IPS-20b (cell line): ENCODE results near the gene VPS13A.
"Not testable (repeated sequence)": the region's sequence is repeated elsewhere in the genome, so short reads cannot be mapped to it uniquely, and the experiment has no call there.

ENCODE experiments used
- H3K27ac ChIP-seq: one replicate; pipeline ENCODE4 v1.5.1; 2013; ENCODE audit warnings: low read length
- H3K27me3 ChIP-seq: 2 replicates; pipeline ENCODE4 v1.6.1; 2013; ENCODE audit warnings: mild to moderate bottlenecking, low read length, inconsistent platforms; ENCODE audit not compliant: insufficient read depth
- H3K36me3 ChIP-seq: 2 replicates; pipeline ENCODE4 v1.6.1; 2013; ENCODE audit warnings: low read depth, mild to moderate bottlenecking, inconsistent platforms, low read length, moderate library complexity; ENCODE audit not compliant: insufficient read depth
- H3K4me1 ChIP-seq: 2 replicates; pipeline ENCODE4 v1.6.1; 2013; ENCODE audit warnings: mild to moderate bottlenecking, control low read depth, inconsistent platforms, low read length, moderate library complexity; ENCODE audit not compliant: insufficient read depth
- H3K4me3 ChIP-seq: 2 replicates; pipeline ENCODE4 v1.5.1; 2013; ENCODE audit warnings: mild to moderate bottlenecking, low read length, inconsistent platforms
- H3K9ac ChIP-seq: 2 replicates; pipeline ENCODE4 v1.6.1; 2013; ENCODE audit warnings: low read depth, mild to moderate bottlenecking, inconsistent platforms, low read length, moderate library complexity
- H3K9me3 ChIP-seq: 2 replicates; pipeline ENCODE4 v1.6.1; 2013; ENCODE audit warnings: mild to moderate bottlenecking, low read depth, low read length, inconsistent platforms; ENCODE audit not compliant: insufficient read depth

Gene VPS13A

GRCh38 chr9:77399964-77400363, 222.6 kb downstream of the VPS13A start:
- H3K36me3 ChIP-seq = no peaks in the 10 kb centered on the region
- H3K27me3 ChIP-seq = no peaks in the 10 kb centered on the region
- H3K9ac ChIP-seq = no peak overlapping the region
- no peak overlapping the region for H3K4me3 ChIP-seq
- no peaks in the 10 kb centered on the region for H3K9me3 ChIP-seq
- no peaks in the 10 kb centered on the region for H3K4me1 ChIP-seq
- H3K27ac ChIP-seq = no peak overlapping the region

GRCh38 chr9:77402286-77402685, 225.0 kb downstream of the VPS13A start:
- H3K4me3 ChIP-seq = no peak overlapping the region

GRCh38 chr9:77403239-77403638, 225.9 kb downstream of the VPS13A start:
- Histone ChIP-seq H3K27ac (no peak overlapping the region), H3K4me1 (no peaks in the 10 kb centered on the region), H3K4me3 (no peak overlapping the region), H3K9ac (no peak overlapping the region), H3K9me3 (peaks cover 15% of the 10 kb centered on the region), H3K27me3 (no peaks in the 10 kb centered on the region), H3K36me3 (peaks cover 25% of the 10 kb centered on the region)

More at GRCh38 chr9:77402286-77402685, 225.0 kb downstream of the VPS13A start:
- Histone ChIP-seq H3K36me3 (peaks cover 17% of the 10 kb centered on the region), H3K4me1 (no peaks in the 10 kb centered on the region), H3K9ac (no peak overlapping the region), H3K9me3 (peaks cover 5% of the 10 kb centered on the region; the same call in 1 of the 2 replicates), H3K27ac (no peak overlapping the region), H3K27me3 (no peaks in the 10 kb centered on the region)

GRCh38 chr9:77408521-77408920, 231.2 kb downstream of the VPS13A start:
- peaks cover 27% of the 10 kb centered on the region for H3K36me3 ChIP-seq
- H3K27me3 ChIP-seq, H3K4me3 ChIP-seq, H3K9ac ChIP-seq, H3K4me1 ChIP-seq, H3K27ac ChIP-seq: not testable (repeated sequence)
- peaks cover 19% of the 10 kb centered on the region for H3K9me3 ChIP-seq

GRCh38 chr9:77417566-77417965, 240.2 kb downstream of the VPS13A start:
- Histone ChIP-seq H3K4me3 (no peak overlapping the region), H3K27me3 (no peaks in the 10 kb centered on the region), H3K4me1 (no peaks in the 10 kb centered on the region), H3K36me3 (peaks cover 6% of the 10 kb centered on the region; the same call in 1 of the 2 replicates), H3K27ac (no peak overlapping the region), H3K9me3 (no peaks in the 10 kb centered on the region), H3K9ac (no peak overlapping the region)

GRCh38 chr9:77418226-77418625, 240.9 kb downstream of the VPS13A start:
- Histone ChIP-seq H3K36me3 (peaks cover 6% of the 10 kb centered on the region; the same call in 1 of the 2 replicates), H3K9ac (no peak overlapping the region), H3K9me3 (no peaks in the 10 kb centered on the region), H3K27ac (no peak overlapping the region), H3K27me3 (no peaks in the 10 kb centered on the region), H3K4me3 (no peak overlapping the region), H3K4me1 (no peaks in the 10 kb centered on the region)

DNA sequence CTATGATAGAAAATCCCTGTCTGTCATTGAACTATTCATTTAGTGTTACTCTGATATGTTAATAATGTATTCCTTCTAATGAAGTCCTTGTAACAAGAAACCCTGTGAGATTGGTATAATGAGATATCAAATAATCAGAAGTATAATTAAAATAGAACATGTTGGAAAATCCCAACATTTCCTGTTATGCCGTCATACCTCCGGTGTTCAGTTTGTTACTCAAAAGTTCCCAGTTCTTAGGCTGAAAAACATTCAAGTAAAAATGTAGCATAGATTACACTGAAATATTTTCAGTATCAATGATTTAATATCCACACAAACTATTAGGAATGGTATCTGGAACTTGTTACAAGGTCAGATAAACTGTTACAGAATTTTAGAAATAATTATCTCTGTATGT, 243.3 kb downstream of the VPS13A start:
- Histone ChIP-seq H3K9me3 (no peaks in the 10 kb centered on the region), H3K4me3 (no peak overlapping the region), H3K27ac (no peak overlapping the region), H3K4me1 (no peaks in the 10 kb centered on the region), H3K27me3 (no peaks in the 10 kb centered on the region), H3K36me3 (peaks cover 4% of the 10 kb centered on the region; the same call in 1 of the 2 replicates), H3K9ac (no peak overlapping the region)

DNA sequence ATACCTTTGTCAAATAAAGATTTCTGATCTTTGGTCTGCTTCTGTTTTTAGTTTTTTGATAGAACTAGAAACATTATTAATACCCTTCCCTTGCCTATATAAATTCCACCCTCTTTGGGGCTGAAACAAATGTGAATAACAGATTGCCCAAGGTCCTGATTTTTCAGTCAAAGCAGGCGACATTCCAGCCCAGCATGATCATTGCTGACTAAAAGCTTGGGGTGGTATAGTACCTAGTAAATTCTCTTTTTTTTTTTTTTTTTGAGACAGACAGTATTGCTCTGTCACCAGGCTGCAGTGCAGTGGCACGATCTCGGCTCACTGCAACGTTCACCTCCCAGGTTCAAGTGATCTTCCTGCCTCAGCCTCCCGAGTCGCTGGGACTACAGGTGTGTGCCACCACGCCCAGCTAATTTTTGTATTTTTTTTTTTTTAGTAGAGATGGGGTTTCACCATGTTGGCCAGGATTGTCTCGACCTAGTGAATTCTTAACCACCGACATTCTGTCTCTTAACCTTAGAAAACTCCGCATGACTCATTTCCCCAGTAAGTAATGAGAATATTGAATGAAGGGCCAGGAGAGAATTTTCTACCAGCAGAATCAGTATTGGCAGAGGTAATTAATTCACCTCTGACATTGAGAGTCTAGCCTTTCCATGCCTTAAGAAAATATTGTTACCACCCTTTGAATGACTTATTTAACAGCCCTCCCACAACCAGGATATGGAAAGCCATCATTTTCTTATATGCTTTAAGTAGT, 244.4 kb downstream of the VPS13A start:
- Histone ChIP-seq H3K27ac (no peak overlapping the region), H3K36me3 (no peaks in the 10 kb centered on the region)

DNA sequence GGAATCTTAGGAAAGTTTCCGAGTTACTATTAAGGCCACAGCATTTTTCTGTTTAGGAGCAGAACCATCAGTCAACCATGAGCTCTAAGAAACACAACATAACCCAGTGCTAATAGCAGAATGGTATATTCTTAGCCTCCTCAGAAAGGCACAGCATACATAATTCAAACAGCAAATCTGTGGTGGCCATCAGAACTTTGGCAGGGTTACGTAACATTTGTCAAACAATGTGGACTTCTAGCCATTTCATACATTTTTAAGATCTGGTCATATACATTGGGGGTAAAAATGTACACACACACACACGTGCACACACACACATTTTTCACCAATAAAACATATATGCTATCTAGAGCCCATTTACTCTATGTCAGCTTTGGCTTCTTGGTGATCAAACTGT, 245.6 kb downstream of the VPS13A start:
- H3K4me3 ChIP-seq = no peak overlapping the region
- H3K27ac ChIP-seq = no peak overlapping the region
- H3K4me1 ChIP-seq = no peaks in the 10 kb centered on the region
- no peaks in the 10 kb centered on the region for H3K9me3 ChIP-seq
- no peaks in the 10 kb centered on the region for H3K36me3 ChIP-seq
- no peak overlapping the region for H3K9ac ChIP-seq
- no peaks in the 10 kb centered on the region for H3K27me3 ChIP-seq

More for the DNA sequence above, 244.4 kb downstream of the VPS13A start:
- Histone ChIP-seq H3K4me1 (no peaks in the 10 kb centered on the region), H3K9me3 (no peaks in the 10 kb centered on the region), H3K27me3 (no peaks in the 10 kb centered on the region), H3K4me3 (no peak overlapping the region), H3K9ac (no peak overlapping the region)

DNA sequence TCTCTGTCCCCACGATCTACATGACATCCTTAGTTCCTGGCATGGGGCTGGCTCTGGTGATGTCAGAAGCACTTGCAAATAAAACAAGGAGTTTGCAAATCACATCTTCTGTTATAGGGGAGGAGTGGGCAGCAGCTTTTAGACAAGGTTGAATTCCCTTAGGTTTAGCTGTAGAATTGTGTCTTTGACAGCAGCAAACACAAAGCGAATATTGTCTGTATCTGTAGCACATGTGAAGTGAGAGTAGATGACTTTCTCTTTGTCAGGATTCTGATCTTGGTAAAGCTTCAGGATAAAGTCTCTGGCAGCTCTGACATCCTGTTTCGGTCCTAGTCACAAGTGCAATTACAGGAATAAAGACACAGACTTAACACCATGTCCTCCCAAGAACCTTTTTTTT, 246.5 kb downstream of the VPS13A start:
- Histone ChIP-seq H3K9ac (no peak overlapping the region), H3K9me3 (no peaks in the 10 kb centered on the region), H3K27ac (no peak overlapping the region), H3K4me1 (no peaks in the 10 kb centered on the region), H3K27me3 (no peaks in the 10 kb centered on the region), H3K36me3 (no peaks in the 10 kb centered on the region), H3K4me3 (no peak overlapping the region)

DNA sequence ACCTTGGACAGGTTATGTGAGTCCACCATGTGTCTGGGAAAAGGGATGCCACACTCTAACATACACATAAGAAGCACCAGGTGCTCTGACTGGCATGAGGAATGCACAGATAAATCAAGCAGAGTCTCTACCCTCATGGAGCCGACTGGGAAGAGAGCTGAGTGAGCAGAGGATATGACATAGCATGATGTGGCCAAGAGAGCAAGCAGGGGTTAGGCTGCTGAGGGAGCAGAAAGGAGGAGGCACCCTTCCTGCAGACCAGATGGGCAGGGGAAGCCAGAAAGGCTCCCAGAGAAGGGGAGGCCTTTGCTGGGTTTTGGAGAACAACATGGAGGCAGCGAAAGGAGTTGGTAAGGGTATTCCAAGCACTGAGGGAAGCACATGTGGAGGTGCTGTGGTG, 247.7 kb downstream of the VPS13A start:
- Histone ChIP-seq H3K27ac (no peak overlapping the region), H3K36me3 (no peaks in the 10 kb centered on the region)

DNA sequence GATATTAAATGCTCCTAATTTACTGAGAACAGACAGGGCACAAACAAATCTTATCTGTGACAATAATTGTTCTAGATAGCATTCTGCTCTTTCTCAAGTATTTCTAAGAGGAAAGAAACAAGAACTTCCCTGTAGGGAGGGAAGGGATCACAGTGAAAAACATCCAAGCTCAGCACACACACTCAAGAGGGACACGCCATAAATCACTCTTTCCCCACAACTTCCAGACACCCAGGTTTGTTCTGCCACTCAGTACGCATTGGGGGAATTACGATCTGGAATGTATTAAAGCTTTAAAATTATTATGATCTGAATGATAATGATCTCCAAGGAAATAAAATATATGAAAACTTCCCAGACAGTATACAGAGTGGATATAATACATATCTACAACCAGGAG, 249.4 kb downstream of the VPS13A start:
- no peaks in the 10 kb centered on the region for H3K27me3 ChIP-seq
- H3K9ac ChIP-seq = no peak overlapping the region
- H3K4me3 ChIP-seq = no peak overlapping the region
- H3K9me3 ChIP-seq = no peaks in the 10 kb centered on the region
- no peak overlapping the region for H3K27ac ChIP-seq
- H3K4me1 ChIP-seq = no peaks in the 10 kb centered on the region
- no peaks in the 10 kb centered on the region for H3K36me3 ChIP-seq

More for the DNA sequence above, 247.7 kb downstream of the VPS13A start:
- no peaks in the 10 kb centered on the region for H3K9me3 ChIP-seq
- no peaks in the 10 kb centered on the region for H3K4me1 ChIP-seq
- H3K27me3 ChIP-seq = no peaks in the 10 kb centered on the region
- H3K4me3 ChIP-seq = no peak overlapping the region
- no peak overlapping the region for H3K9ac ChIP-seq
